Inferior parietal cortex (tissue), 1 donor: ENCODE measurements around the gene CMKLR1.

Experiments
- DNase-seq: peaks from one replicate; pipeline ENCODE4 v3.0.0-alpha.2; 2016; ENCODE audit errors: extremely low spot score

Gene CMKLR1

DNA sequence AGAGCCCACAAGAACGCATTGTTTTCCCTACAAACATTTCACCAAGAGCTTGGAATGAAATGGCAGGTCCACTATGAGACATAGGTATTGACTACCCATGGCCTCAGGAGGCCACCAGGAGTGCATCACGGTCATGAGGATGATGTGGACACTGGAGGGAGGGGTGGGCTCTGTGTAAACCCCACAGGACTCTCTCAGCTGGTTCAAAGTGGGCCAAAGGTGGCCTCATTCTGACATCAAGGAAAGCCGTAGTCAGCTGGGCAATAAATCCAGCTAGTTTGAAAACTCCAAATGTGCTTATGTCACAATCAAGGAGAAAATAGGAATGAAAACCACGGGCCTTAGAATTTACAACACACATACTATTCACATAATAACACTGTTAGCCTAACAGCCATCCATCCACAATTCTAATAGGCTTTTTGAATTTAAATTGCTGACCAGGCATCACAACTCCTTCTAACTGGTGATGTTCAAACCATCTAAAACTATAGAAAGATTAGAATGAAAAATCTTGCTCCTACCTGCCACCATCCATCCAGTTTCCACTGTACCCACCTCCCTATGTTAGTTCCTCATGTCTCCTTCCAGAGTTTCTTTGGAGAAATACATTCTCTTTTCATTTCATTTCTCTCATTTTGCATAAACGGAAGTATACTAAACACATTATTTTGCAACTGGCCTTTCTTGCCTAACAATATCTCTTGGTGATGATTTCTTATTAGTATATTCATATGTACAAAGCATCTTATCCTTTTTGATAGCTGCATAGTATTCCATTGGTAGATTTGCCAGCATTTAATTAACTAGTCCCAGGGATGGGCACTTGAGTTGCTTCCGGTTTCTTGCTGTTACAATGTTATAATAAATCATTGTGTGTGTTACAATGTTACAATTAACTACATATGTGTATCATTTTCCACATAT lies 21.5 kb downstream of the CMKLR1 start:
- DNase-seq = no peak

DNA sequence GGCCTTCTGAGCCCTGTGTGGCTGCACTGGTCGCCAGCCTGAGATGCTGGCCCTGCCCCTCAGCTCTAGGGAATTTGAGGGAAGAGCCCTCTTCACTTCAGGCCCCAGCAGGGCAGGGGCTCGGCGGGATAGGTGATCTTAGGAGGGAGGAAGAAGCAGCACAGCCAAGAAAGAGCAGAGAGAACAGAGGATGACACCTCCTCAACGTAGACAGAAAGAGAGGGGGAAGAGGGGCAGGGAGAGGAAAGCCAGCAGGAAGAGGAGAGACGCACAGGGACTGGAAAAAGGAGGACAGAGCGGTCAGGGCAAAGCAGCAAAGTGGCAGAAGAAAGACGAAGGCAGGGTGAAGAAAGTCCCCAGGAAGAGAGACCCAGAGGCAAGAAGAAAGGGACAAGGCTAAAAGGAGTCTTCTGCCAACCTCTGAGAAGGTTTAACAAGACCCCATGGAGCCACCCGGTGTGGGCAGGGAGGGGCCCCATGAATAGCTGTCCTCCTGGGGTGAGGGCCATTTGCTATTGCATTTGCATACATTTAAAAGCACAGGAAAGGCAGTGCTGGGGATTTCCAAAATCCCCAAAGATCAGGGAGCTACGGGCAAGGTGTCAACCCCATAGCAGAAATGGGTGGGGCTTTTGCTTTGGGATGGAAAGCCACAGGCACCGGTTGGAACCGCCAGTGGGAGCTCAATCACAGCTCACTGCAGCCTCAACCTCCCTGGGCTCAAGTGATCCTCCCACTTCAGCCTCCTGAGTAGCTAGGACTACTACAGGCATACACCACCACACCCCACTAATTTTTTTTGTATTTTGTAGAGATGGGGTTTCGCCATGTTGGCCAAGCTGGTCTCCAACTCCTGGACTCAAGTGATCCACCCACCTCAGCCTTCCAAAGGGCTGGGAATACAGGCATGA lies 22.7 kb downstream of the CMKLR1 start:
- DNase-seq = no peak

DNA sequence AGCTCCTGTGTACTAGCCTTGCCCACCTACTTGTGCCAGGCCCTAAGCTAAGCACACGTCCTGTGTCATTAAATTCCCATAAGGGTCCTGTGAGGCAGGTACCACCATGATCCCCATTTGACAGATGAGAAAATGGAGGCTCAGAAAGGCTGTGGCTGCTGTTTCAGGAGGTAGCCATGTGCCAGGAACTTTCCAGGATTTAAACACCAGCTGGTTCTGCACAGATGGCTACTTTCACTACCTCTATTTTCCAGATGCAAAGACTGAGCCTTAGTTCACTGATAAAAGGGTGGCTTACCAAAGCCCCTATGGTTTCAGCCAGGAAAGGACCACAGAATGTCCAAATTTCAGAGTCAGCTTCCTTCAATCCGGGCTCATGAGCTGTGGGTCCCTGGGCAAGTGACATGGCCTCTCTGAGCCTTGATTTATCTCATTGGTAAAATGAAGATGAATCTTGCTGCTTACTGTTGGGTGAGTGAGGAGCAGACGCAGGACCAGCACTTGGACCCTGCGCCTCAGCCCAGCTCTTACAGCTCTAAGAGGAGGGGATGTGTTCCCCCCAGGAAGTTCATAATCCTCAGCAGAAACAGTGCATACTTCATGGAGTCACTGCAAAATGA lies 23.5 kb downstream of the CMKLR1 start:
- DNase-seq = no peak

DNA sequence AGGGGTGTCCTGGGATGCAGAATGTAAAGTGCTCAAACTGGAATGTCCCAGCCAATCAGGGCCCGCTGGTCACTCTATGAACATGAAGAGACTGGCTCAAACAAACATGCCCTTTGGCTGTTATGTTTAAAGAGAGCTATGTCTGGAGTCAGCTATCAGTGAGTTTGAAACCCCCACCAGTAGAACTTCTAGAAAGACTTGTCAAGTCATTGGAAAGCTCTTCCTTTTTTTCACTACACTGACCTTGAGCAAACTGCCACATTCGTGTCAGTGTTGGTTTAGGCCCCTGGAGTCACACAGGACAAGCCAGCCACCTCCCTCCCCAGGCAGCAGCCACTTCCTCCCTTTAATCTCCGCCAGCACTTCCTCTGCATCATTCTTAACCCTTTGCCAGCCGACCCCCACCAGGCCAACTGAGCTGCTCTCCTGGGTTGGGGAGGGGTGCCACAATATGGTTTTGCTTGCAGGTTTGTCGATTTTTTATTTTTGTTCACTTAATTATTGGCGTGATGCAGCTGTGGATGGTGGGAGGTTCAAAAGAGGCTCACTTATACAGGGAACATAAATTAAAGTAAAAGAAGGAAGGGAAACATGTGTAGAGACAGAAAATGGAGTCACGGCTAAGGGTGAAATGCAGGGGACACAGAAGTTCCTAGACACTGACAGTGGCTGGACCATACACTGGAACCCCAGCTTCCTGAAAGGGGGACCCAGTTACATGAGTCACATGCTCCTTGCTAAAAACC lies 25.3 kb downstream of the CMKLR1 start:
- no peak for DNase-seq

DNA sequence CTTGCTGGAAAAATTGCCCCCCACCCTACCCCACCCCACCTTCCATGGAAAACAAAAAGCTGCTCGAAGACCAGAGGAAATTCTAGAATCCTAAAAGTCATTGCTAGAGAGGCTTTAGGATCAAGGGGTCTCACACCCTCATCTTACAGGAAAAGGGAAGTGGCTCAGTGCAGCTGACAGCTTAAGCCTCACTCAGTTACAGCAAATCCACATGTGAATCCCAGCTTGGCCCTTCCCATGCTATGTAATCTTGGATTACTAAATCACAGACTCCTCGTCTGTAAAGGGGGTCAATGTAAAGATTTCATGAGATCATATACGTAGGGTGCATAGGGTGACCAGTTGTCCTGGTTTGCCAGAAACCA lies 25.9 kb downstream of the CMKLR1 start:
- DNase-seq = no peak

DNA sequence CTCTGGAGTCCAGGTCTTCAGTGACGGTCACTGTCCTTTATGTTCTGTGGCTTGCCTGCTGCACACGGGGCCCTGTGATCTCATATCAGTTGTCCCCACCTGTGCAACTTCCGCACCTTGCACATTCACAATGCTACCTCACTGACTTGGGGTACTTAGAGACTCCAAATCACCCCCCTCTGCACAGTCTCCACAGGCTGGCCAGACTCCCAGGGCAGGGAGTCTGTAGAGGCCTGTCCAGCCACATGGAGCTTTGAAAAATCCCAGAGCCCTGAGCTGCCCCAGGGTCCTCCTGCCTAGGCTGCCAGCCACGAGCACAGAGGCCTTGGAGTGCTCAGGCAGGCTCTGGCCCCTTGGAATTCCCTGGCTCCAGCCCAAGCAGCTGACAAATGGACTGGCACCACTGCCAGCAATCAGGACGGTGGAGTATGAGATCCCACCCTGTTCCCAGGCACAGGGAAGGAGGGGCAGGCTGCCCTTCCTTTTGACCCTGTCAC lies 26.4 kb downstream of the CMKLR1 start:
- DNase-seq = no peak

DNA sequence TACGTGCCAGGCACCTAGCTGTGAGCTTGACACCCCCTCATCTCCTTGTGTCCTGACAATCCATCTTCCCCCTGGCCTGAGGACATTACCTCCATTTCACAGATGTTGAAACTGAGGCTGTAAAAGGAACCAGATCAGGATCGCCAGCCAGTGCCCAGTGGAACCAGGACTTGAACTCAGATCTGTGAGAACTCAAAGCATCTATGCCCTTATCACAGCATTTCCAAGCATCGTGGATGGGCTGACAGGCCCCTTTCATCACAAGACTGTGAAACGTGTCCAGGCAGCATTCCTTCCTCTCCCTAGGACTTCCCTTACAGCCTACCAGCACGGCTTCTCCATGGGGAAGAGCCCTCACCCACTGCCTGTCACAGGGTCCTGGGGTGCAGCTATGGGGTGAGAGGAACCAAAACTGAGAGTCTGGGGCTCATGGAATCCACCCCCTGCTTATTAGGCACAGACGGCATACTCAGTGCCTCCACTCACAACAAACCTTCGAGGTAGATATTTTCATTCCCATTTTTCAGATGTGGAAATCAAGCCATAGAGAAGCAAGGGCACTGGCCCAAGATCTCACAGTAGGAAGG lies 26.9 kb downstream of the CMKLR1 start:
- no peak for DNase-seq

DNA sequence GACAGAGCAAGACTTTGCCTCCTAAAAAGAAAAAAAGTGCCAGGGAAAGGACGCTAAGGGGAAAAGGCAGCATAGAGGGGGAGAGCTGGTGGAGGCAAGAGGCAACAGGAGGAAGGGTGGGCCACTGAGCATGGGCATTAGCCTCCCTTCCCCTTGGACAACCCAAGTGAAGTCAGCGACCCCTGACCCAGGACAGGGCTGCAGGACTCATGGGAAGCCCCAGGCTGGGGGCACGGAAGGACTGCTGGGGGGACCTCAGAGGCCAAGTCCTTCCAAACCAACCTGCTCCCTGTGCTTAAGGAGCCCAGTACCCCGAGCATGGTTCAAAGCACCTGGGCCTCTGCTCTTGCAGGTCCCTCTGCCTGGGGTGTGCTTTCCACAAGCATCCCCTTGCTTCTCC lies 27.5 kb downstream of the CMKLR1 start:
- no peak for DNase-seq

DNA sequence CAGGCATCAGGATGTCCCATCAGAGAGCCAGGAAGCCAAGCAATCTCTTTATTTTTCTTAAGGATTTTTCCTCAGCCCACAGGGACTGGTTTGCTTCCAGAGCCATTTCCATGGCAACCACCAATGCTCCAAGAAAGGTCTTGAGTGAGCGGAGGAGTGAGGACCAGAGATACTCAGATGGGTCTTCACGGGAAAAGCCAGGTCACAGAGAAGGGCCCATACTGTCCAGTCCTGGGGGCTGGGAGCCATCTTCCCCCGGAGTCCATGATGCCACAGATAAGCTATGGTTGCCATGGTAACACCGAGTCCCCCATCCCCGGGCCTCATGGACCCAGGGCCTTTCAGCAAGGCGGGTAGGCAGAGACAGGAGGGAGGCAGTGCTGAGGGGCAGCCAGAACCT lies 28.6 kb downstream of the CMKLR1 start:
- DNase-seq = no peak

DNA sequence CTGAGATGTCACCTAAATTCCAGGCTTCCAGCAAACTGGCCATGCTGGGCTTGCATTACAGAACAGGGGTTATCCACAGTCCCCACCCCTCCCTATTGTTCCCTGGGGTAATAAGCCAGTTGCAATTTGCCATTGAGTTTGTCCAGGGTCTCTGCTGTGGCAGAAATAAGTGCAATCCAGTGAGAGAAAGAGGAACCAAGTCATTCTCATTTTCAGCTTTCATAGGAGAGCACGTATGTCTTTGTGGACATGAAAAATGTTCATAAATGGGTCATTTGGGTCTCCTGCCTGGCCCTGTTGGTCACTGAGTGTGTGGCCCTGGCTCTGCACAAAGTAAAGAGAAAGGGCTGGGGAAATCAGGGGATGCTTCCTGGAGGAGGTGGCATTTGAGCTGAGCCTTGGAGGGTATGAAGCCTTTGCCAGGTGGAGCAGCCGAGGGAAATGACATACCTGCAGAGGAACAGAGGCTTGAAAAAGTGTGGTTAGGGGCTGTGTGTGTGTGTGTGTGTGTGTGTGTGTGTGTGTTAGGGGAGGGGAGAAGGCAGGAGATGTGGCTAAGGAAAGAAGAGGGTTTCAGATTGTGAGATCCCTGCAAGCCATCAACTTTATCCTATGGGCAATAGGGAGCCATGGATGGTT lies 29.3 kb downstream of the CMKLR1 start:
- no peak for DNase-seq

DNA sequence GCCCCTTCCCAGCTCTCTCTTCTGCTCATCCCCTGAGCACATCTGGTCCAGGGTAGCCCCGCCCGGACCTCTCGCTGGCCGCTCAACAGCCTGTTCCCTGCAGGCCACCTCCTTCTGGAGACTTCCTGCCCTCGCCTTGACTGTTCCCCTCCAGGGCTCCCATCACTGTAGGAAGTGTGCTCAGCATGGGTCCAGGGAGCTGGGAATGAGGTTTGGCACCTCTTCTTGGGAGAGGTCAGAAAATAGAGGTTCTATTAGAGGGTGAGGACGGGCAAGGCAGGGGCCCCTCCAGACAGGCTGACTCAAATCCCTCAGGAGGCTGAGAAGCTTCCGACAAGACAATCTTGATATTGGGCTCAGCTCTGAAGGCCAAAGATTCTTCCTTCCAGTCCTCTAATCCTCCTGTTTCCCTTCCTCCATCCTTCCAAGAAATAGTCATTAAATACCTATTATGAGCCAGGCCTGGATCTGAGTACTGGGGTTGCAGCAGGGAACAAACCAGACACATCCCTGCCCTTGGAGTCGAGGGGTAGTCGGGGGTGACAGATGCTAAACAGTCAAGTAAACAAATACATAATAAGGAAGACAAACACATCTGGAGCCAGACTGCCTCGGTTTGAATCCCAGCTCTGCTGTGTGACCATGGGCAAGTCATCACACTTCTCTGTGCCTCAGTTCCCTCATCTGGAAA lies 30.6 kb downstream of the CMKLR1 start:
- no peak for DNase-seq

DNA sequence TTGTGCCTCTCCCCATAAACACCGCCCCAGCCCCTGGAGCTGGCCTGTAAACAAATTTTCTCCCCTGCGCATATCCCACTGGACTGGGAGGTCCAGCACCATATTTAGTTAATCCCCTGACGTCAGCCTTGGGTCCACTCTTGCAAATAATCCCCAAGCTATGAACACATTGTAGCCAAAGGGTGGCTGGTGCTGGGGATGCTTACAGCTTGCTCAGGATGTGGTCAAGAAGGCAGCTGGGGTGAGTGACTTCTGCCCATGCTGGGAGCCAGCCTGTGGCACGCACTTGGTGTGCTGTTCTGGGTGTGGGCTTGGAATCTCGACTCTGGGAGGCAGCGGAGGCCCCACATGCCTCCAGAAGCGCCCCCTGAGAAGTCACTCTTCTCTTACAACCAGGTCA lies 32.1 kb downstream of the CMKLR1 start:
- DNase-seq = no peak

DNA sequence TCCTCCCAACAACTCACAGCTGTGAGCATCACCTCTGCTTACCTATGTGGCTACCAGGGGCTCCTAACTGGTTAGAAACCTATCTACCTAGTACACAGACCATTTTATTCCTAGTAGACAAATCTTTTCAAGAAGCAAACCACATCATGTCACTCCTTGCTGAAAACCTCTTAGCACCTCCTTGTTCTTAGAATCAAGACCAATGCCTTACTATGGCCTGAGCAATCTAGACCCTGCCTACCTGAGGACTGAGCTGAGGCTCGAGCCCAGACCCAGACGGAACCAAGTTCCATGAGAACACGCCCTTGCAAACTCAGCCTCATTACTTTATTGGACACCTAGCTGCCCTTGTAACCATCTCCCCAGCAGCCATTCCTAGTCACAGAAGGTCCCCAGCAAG lies 32.6 kb downstream of the CMKLR1 start:
- no peak for DNase-seq

DNA sequence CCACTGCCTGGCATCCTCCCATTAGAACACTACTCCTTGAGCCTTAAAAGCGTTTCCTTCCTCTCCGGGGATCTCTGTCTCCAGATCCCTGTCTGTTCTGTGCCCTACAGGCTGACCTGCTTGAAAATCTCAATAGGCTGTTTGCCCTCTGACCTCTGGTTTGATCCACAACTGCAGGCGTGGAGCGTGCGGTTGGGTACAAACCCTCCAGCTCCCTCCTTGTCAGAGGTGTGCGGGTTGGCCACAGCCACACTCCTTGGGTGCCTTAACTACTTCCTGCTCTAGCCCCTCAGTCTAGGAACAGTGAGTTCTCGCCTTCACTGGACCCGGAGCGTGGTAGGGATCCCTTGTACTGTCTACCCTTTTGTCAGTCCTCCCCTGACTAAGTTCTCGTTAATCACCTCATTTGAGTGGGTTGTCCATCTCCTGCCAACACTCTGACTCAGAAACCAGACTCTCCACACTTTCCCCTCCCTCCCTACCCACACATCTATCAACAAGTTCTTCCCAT lies 33.1 kb downstream of the CMKLR1 start:
- peak; percentile 30 for DNase-seq

DNA sequence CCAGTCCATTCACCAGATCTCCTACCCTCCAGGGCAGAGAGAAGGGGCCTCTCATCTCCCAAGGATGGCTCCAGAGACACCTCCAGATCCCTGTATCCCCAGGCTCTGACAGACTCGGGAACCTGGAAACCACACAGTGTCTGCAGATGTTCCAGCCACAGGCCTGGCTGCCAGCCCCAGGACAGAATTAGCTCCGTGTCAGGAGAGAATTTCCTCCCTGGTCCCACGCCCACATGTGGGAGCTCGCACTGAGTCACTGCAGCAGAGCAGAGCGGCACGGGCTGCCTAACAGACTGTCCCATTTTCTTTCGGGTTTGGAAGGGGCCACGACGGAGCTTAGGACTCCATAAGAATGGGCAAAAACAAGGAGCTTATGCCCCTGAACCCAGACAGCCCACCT lies 33.6 kb downstream of the CMKLR1 start:
- DNase-seq = peak; percentile 66

DNA sequence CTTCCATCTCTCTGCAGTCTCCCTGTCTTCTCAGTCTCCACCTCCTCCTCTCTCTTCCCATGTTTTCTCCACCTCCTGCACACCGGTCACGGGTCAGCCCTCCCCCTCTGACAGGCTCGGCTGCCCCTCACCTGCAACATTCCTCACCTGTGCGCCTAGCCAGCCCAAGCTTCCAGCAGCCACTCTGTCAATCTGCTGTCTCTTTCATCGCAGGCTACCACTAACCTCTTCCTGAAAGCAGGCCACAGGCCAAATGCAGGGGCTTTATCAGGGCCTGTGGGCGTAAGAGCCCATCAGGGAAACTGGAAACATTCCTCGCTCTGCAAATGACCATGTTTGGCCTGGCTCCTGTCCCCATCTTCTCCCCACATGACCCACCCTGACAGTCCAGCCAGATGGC lies 34.5 kb downstream of the CMKLR1 start:
- DNase-seq = no peak

DNA sequence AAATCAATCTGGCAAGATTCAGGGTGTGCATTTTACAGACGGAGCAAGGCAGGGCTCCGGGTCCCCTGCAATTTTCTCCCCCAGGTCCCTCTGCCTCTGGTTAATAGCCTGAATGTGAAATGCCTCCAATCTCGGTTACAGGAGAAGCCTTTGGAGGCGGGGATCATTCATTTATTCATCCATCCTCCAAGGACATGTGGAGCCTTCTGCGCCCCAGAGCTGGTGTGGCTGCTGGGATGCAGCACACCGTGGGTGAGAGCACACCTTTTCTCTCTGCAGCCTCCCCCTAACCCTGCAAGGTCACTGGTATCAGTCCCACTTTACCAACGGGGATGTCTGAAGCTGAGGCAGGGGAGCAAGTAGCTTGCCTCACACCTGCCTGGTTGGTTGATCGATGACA lies 35.4 kb downstream of the CMKLR1 start:
- DNase-seq = no peak

DNA sequence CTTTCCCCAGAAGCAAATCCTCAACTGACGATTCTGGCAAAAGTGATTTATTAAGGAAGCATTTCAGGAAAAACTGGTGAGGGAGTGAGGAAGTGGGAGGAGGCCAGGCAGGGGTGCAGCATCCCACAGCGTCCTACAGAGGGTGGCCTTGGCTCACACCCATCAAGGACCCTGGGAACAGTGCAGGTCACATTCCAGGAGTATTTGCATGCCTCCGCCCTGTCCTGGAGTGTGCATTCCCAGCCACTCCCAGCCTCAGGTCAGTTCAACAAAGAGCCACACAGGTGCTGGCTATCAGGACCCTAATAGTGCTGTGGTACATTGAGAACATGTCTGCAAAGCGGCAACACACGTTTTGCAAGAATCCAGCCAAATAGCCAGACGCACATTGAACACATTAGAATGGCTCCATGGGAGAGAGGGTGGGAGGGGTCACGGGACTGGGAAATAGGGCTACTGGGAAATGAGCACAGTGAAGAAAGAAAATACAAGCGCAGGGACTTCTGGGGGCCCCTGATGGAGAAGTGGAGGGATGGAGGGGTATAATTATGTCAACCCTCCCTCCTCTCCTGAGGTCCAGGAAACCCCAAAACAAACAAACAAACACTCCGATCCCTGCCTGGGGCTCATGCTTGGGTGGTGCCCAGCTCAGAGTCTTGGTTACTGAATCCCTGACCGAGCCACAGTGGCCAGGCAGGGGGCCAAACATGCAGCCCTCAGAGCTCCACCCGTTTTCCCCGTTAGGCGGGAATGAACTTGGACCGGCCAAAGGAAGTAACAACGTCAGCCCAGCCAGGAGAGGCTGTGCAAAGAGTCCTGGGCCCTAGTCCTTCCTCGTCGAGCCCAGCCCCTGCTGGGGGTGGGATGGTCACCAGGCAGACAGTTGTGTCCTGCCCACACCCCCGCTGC lies 36.5 kb downstream of the CMKLR1 start:
- no peak for DNase-seq

DNA sequence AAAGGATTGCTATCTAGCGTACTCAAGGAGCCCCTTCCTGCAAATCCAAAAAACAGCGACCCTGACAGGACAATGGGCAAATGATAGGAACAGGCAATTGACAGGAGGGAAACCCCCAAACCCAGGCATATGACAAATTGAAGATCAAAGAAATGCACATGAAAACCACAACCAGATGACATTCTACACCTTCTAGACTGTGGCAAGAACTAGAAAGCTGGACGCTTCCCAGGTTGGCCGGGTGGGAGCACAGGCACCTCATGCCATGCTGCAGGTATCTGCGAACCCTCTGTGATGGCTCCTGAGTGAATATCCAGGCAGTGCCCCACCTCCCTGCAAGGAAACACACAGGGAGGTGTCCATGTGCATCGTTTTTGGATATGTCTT lies 37.1 kb downstream of the CMKLR1 start:
- no peak for DNase-seq
